Endometrial microvascular endothelial cells (primary cell): ENCODE results near the gene LARGE1. TPM values are rescaled to one million over a fixed set of nuclear protein-coding genes. Genes with fewer than 3 reads are reported as not detected.

Source experiments
- in situ Hi-C: cut with HindIII; loops from 2 replicates; pipeline ENCODE4 v1.10.0; 2017; ENCODE audit warnings: low sequenced_read_pairs, low pct_unique_long_range_greater_than_20kb; ENCODE audit errors: inconsistent ontology term
- total RNA-seq: library from RNA; depleted of rRNA; stranded (reverse); fragments of >200 nt; gene quantifications from one replicate; pipeline ENCODE4 v1.2.3, GENCODE V29; 2015; ENCODE audit errors: inconsistent ontology term

LARGE1 gene
- total RNA-seq, 1 donor from 2014 or later = 1.8 TPM

DNA sequence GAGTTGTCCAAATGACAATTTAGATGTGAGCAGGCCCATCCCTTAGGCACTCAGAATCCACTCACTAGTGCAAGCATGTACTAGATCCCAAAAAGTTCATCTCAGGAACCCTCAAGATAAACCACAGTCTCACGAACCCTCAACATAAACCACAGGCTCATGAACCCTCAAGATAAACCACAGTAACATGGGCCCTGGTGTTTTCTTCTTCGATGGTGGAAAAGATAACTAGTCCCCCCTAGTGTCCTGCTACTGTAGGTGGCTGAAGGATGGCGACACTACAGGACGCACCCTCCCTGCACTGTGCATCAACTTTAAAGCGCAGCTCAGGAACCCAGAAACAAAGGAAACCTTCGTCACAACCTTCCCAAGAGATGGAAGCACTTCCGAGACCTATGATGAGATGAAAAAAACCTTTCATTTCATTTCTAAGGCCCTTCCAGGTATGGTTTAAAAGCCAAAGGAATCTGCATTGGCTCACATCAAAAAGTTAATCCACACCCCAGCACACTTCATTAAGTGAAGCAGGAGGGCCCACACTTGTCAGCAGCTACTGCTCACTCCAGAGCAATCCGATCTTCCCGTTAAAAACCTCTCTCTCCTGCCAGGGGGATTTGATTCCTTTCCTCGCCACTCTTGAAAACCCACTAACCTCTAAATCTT lies 2.4 kb downstream of the LARGE1 start:
- in situ Hi-C loops = no loop called here

DNA sequence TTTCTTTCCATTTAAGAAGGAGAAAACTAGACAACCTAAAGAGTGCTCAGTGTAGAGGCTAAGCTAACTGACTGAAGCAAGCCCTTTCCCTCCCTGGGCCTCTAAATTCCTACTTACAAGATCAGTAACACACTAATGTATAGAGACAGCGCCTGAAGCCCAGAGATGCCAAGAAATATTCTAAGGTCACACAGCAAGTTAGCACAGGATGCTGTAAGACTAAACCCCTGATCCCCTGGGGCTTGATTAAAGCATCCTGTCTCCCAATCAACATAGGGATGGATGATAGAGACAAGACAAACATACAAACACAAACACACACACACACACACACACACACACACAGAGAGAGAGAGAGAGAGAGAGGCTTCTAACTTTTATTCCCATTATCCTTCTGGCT lies 5.6 kb downstream of the LARGE1 start:
- in situ Hi-C loops = no loop called here

GRCh38 chr22:33914131-33914530 lies 6.1 kb downstream of the LARGE1 start:
- in situ Hi-C loops = no loop called here

DNA sequence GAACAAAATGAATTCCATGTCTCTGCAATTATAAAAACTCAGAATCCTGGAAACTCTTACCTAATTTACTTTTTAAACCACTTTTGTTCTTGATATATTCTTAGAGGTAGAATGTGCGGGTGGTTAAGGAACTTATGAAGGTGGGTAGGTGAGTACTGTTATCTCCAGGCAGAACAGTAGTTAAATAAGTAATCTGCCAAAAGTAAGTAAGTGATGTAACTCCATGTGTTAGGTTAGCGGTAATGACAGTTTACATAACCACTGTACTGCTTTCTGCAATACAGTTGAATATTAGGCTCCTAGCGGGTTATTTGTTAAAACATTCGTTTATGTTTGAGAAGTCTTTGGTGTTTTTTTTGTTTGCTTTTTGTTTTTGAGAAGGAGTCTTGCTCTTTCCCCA lies 7.1 kb downstream of the LARGE1 start:
- in situ Hi-C loops = no loop called here

DNA sequence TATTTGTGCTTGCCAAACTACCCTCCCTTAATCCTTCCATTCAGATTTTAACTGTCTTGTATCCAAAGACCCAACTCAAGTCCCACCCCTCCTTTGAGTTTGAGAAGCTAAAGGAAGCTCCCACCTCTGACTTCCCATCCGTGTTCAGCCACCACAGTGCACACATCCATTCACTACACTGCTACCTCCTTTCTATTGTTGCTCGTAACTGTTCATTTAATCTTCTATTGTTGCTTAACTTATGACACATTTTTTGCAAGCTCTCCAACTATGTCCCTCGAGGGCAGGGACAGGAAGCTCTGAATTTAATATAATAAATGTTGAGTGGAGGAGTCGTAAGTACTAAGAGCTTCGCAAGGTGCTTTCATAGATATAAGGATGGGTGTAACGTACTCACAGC lies 10.4 kb downstream of the LARGE1 start:
- in situ Hi-C loops = no loop called here

- in situ Hi-C loops = no loop called here
These were observed 11.2 kb downstream of the LARGE1 start for GRCh38 chr22:33909075-33909458.

DNA sequence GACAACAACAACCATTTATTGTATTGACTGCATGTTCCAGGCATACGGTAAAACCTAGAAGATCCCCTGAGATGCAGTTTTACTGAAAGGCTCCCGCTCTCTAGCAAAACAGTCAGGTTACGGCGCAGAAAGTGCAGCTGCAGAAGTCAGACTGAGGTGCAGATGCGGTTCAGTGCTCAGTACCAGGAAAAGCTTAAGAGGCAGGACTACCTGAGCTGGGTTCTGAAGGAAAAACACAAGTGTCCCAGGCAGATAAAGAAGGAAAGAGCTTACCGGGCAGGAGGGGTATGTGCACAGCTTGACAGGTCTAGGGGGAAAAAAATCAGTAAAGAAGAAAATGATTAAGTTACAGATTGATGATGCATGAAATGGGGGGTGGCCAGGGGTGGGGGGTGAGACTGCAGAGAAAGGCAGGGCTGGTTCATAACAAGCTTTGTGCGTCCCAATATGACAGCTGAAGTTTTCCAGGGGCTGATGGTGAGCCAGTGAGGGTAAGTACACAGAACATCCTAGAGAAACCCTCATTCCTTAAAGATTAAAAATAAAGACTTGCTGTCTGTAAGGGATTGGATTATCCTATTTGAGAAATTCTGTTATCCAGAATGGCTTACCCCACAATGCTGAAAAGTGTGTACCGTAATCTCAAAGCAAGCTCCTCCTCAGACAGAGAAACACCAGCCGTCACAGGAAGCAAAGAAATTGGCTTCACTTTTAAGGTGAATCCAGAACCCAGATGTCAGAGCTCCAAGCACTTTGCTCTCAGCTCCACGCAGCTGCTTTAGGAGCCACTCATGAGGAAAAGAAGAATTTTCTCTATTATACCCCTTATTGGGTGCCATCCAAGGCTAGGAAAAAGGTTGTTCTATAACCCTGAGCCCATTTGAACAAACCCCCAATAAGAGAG lies 11.9 kb downstream of the LARGE1 start:
- in situ Hi-C loops = no loop called here

DNA sequence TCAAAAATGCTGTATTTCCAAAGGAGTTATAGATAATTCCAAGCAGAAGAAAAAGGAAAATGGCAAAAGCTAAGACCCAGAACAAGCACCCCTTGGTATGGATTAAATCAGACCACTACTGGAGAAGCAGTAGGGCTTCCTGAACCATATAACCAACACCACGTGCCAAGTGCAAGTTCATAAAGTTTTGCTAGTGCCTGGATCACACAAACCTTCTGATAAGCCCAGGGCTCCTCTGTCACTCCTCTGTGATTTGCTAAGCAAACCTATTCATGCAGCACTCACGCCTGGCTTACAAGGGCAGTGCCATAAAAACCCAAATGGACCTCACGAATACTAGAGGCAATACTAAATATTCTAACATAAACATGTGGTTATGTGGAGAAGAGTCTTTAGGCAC lies 13.3 kb downstream of the LARGE1 start:
- in situ Hi-C loops = no loop called here

GRCh38 chr22:33906475-33906874 lies 13.8 kb downstream of the LARGE1 start:
- in situ Hi-C loops = no loop called here

DNA sequence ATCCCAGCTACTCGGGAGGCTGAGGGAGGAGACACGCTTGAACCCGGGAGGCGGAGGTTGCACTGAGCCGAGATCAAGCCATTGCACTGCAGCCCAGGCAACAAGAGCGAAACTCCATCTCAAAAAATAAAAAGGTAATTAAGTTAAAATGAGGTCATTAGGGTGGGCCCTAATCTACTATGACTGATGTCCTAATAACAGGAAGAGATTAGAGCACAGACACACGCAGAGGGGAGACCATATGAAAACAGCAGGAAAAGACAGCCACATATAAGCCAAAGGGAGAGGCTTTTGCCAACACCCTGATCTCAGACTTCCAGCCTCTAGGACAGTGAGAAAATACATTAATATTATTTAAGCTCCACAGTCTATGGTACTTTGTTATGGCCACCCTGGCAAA lies 17.3 kb downstream of the LARGE1 start:
- in situ Hi-C loops = no loop called here

GRCh38 chr22:33902073-33902472 lies 18.2 kb downstream of the LARGE1 start:
- in situ Hi-C loops = no loop called here

- in situ Hi-C loops = no loop called here
These were observed 22.2 kb downstream of the LARGE1 start for GRCh38 chr22:33898121-33898520.

DNA sequence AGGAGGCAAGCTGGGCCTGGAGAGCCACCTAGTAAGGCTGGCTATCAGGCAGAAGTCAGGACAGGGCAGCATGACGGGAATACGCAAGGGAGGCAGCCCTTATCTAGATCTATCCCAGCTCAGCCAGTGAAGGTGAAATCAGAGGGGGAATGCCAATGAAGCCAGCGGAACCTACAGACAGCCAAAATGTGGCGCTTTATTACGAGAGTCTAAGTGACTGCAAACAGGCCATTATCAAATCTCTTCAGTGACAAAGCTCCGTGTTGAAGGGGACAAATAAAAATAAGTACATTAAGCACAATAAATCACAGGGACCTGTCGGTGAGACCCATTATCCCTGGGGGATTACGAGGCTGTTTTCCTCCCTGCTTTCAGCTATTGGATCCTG lies 22.8 kb downstream of the LARGE1 start:
- in situ Hi-C loops = no loop called here

DNA sequence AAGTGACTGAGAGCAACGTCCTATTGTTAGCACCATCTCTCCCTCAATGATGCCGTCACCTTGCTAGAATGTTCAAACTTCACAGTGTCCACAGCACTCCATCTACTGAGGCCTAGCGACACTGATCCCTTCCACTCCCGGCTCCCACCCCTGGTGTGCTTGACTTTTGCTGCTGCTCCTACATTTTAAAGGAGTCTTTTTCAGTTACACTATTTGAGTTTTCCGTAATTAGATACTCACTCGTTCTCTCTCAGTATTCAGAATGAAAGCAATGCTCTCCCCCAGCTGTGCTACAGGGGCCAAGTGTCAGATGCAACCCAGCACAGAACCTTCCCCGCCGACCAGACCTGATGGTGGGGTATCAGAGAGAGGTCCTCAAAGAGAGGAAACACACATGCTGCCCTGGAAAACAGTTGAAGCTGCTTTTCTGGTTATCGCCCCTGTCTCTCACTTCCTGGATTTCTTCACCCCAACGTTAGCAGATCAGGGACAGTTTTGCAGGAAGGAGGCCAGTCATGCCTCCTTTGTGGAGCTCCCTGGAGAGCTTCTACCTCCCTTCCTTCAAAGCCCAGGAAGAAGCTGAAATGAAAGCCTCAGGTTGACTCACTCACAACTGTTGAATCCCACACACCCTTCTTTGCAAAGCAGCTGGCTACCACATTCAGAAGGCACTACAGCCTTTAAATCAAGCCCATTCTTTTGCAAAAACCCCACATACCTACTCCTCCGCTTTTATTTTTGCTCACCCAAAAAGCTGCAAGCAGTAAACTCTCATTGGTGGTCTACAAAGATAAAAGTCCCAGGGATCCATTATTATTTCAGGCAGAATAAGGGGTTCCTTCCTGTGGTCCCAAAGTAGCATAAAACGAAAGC lies 23.5 kb downstream of the LARGE1 start:
- in situ Hi-C loops = no loop called here

- in situ Hi-C loops = no loop called here
These were observed 24.1 kb downstream of the LARGE1 start for GRCh38 chr22:33896154-33896553.

DNA sequence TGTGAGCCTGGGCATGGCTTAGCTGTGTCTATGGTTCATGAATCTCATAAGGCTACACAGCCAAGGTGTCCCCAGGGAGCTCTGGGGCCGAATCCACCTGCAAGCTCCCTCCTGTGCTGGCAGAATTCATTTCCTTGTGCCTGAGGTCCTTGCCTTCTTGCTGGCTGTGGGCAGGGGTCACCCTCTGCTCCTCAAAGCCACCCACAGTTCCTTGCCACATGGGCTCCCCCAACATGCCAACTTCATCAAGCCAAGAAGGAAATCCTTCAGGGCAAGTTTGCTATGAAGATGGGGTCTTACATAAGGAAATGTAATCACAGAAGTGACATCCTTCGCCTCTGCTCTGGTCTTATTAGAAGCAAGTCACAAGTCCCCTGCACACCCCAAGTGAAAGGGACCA lies 24.8 kb downstream of the LARGE1 start:
- in situ Hi-C loops = no loop called here

DNA sequence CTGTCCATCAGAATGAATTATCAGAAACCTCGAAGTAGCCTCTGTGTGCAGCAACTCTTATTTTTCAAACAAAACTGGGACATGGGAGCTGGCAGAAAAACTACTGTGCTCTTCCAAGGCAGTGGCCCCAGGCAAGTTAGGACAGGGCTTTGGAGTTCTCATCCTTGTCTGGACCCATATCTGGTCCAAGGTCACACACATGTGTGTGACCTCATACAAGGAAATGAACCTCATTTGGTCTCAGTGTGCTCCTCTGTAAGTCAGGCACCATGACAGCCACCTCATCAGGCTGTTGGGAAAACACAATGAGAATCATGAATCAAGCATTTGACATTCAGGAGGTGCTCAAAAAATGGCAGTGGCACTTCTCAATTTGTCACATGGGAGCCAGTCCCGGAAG lies 25.8 kb downstream of the LARGE1 start:
- in situ Hi-C loops = no loop called here

GRCh38 chr22:33894036-33894435 lies 26.2 kb downstream of the LARGE1 start:
- in situ Hi-C loops = no loop called here

- in situ Hi-C loops = no loop called here
These were observed 26.8 kb downstream of the LARGE1 start for GRCh38 chr22:33893512-33893911.

- in situ Hi-C loops = no loop called here
These were observed 28.3 kb downstream of the LARGE1 start for GRCh38 chr22:33891992-33892391.
